Mesodermal cell (in vitro differentiated cells): ENCODE results near the gene MOB3A.
"Not testable (repeated sequence)": the region's sequence is repeated elsewhere in the genome, so short reads cannot be mapped to it uniquely, and the experiment has no call there.

Experiments
- H3K27ac ChIP-seq: 2 replicates; pipeline ENCODE4 v1.7.0; 2013; ENCODE audit warnings: mild to moderate bottlenecking, low read depth, low read length, moderate library complexity; ENCODE audit not compliant: severe bottlenecking
- H3K36me3 ChIP-seq: 2 replicates; pipeline ENCODE4 v1.7.1; 2013; ENCODE audit warnings: mild to moderate bottlenecking, low read length, moderate library complexity; ENCODE audit not compliant: control insufficient read depth, insufficient read depth
- H3K4me1 ChIP-seq: one replicate; pipeline ENCODE4 v1.7.1; 2013; ENCODE audit warnings: mild to moderate bottlenecking, low read length; ENCODE audit not compliant: insufficient read depth, control insufficient read depth, poor library complexity, severe bottlenecking
- H3K4me3 ChIP-seq: 2 replicates; pipeline ENCODE4 v1.7.0; 2013; ENCODE audit warnings: low read length, control low read depth, mild to moderate bottlenecking; ENCODE audit not compliant: insufficient read depth, poor library complexity, severe bottlenecking; ENCODE audit errors: extremely low read depth
- H3K9me3 ChIP-seq: 2 replicates; pipeline ENCODE4 v1.7.1; 2013; ENCODE audit warnings: mild to moderate bottlenecking, low read length, moderate library complexity; ENCODE audit not compliant: control insufficient read depth
- WGBS, 2 experiments: methylation state at CpG; one replicate each; pipeline ENCODE4 v1.1.5; 2013; ENCODE audit warnings: missing lambda C conversion rate in 2 of 2; ENCODE audit not compliant: insufficient coverage in 2 of 2; 5-methylcytosine and 5-hydroxymethylcytosine counted together

The MOB3A gene

GRCh38 chr19:2089727-2090053 lies 6.4 kb downstream of the MOB3A start:
- H3K4me1 ChIP-seq = peaks cover 30% of the 10 kb centered on the region
- H3K27ac ChIP-seq = peak overlapping the region; percentile 59
- peaks cover 40% of the 10 kb centered on the region for H3K36me3 ChIP-seq
- no peaks in the 10 kb centered on the region for H3K9me3 ChIP-seq
- 83 to 87% methylated on average over 1 to 2 of the region's 2 CpGs for WGBS, 2 experiments
- no peak overlapping the region for H3K4me3 ChIP-seq

GRCh38 chr19:2089001-2089711 lies 7.0 kb downstream of the MOB3A start:
- H3K4me3 ChIP-seq = no peak overlapping the region
- H3K27ac ChIP-seq = peak overlapping the region; percentile 59
- no peaks in the 10 kb centered on the region for H3K9me3 ChIP-seq
- WGBS, 2 experiments = 80 to 84% methylated on average over 12 to 15 of the region's 16 CpGs
- peaks cover 40% of the 10 kb centered on the region for H3K36me3 ChIP-seq
- peaks cover 25% of the 10 kb centered on the region for H3K4me1 ChIP-seq

GRCh38 chr19:2087621-2088100 lies 8.5 kb downstream of the MOB3A start:
- WGBS, 2 experiments = 92% methylated on average over 7 to 13 of the region's 14 CpGs

GRCh38 chr19:2086695-2087620 lies 9.2 kb downstream of the MOB3A start:
- not testable (repeated sequence) for H3K9me3 ChIP-seq, H3K4me3 ChIP-seq, H3K27ac ChIP-seq
- Histone ChIP-seq H3K4me1 (peaks cover 22% of the 10 kb centered on the region), H3K36me3 (peaks cover 41% of the 10 kb centered on the region)
- 95 to 98% methylated on average over 10 to 12 of the region's 13 CpGs for WGBS, 2 experiments

More at GRCh38 chr19:2087621-2088100, 8.5 kb downstream of the MOB3A start:
- Histone ChIP-seq H3K27ac (no peak overlapping the region), H3K36me3 (peaks cover 43% of the 10 kb centered on the region), H3K9me3 (no peaks in the 10 kb centered on the region), H3K4me3 (no peak overlapping the region), H3K4me1 (peaks cover 22% of the 10 kb centered on the region)

- Histone ChIP-seq H3K27ac (peak overlapping the region; percentile 62), H3K9me3 (no peaks in the 10 kb centered on the region), H3K36me3 (peaks cover 55% of the 10 kb centered on the region), H3K4me3 (no peak overlapping the region), H3K4me1 (peaks cover 18% of the 10 kb centered on the region)
- 89 to 94% methylated on average over 22 to 23 of the region's 28 CpGs for WGBS, 2 experiments
Measured at GRCh38 chr19:2084993-2085720, 11.0 kb downstream of the MOB3A start.

GRCh38 chr19:2083174-2083854 lies 12.8 kb downstream of the MOB3A start:
- Histone ChIP-seq H3K9me3 (no peaks in the 10 kb centered on the region), H3K36me3 (peaks cover 68% of the 10 kb centered on the region), H3K27ac (peak overlapping the region; percentile 10), H3K4me1 (peaks cover 4% of the 10 kb centered on the region), H3K4me3 (no peak overlapping the region)
- 93 to 96% methylated on average over 11 to 18 of the region's 20 CpGs for WGBS, 2 experiments

- Histone ChIP-seq H3K27ac (no peak overlapping the region), H3K4me3 (no peak overlapping the region), H3K9me3 (no peaks in the 10 kb centered on the region), H3K4me1 (peaks cover 4% of the 10 kb centered on the region), H3K36me3 (peaks cover 71% of the 10 kb centered on the region)
- 95% methylated on average over 30 of the region's 30 CpGs for WGBS, 2 experiments
Measured at GRCh38 chr19:2081873-2082810, 14.0 kb downstream of the MOB3A start.

GRCh38 chr19:2080336-2080988 lies 15.7 kb downstream of the MOB3A start:
- H3K9me3 ChIP-seq = no peaks in the 10 kb centered on the region
- H3K36me3 ChIP-seq = peaks cover 76% of the 10 kb centered on the region
- no peak overlapping the region for H3K27ac ChIP-seq
- no peak overlapping the region for H3K4me3 ChIP-seq
- H3K4me1 ChIP-seq = peaks cover 2% of the 10 kb centered on the region
- WGBS, 2 experiments = 95 to 96% methylated on average over 20 to 22 of the region's 23 CpGs

- Histone ChIP-seq H3K36me3 (peaks cover 78% of the 10 kb centered on the region), H3K4me3 (no peak overlapping the region), H3K4me1 (no peaks in the 10 kb centered on the region), H3K27ac (no peak overlapping the region), H3K9me3 (no peaks in the 10 kb centered on the region)
- WGBS, 2 experiments = 91 to 94% methylated on average over 22 of the region's 23 CpGs
Measured at GRCh38 chr19:2079865-2080301, 16.2 kb downstream of the MOB3A start.
